Measurements from ENCODE around the gene PPP1R12B. TPM values are rescaled to one million over a fixed set of nuclear protein-coding genes. Genes with fewer than 3 reads are reported as not detected.
"Not testable (repeated sequence)": the region's sequence is repeated elsewhere in the genome, so short reads cannot be mapped to it uniquely, and the experiment has no call there.

Gene PPP1R12B
- polyA plus RNA-seq, 4 donors, result 15.9 to 27.4 (median 24.2) TPM

- DNase-seq (ENCODE audit: low read depth in 4 of 4, low spot score in 2 of 4), result no peak
Observed at GRCh38 chr1:202624088-202624780, 275.7 kb downstream of the PPP1R12B start.

GRCh38 chr1:202624781-202625108 is 276.2 kb downstream of the PPP1R12B start:
- DNase-seq (ENCODE audit: low read depth in 4 of 4, low spot score in 2 of 4), result no peak

GRCh38 chr1:202625416-202626360 is 277.2 kb downstream of the PPP1R12B start:
- DNase-seq (ENCODE audit: low read depth in 4 of 4, low spot score in 2 of 4), result no peak

- DNase-seq (ENCODE audit: low read depth in 4 of 4, low spot score in 2 of 4), result not testable (repeated sequence)
Observed at GRCh38 chr1:202627036-202627435, 278.5 kb downstream of the PPP1R12B start.

- no peak for DNase-seq (ENCODE audit: low read depth in 4 of 4, low spot score in 2 of 4)
Observed at GRCh38 chr1:202627841-202628565, 279.5 kb downstream of the PPP1R12B start.

GRCh38 chr1:202628646-202629215 is 280.2 kb downstream of the PPP1R12B start:
- no peak for DNase-seq (ENCODE audit: low read depth in 4 of 4, low spot score in 2 of 4)

- DNase-seq (ENCODE audit: low read depth in 4 of 4, low spot score in 2 of 4), result not testable (repeated sequence)
Observed at GRCh38 chr1:202629257-202629811, 280.8 kb downstream of the PPP1R12B start.

GRCh38 chr1:202630096-202630495 is 281.6 kb downstream of the PPP1R12B start:
- not testable (repeated sequence) for DNase-seq (ENCODE audit: low read depth in 4 of 4, low spot score in 2 of 4)

GRCh38 chr1:202630541-202630940 is 282.0 kb downstream of the PPP1R12B start:
- DNase-seq (ENCODE audit: low read depth in 4 of 4, low spot score in 2 of 4), result no peak

GRCh38 chr1:202631076-202631923 is 282.8 kb downstream of the PPP1R12B start:
- DNase-seq (ENCODE audit: low read depth in 4 of 4, low spot score in 2 of 4), result no peak

- DNase-seq (ENCODE audit: low read depth in 4 of 4, low spot score in 2 of 4), result no peak
Observed at GRCh38 chr1:202632241-202632640, 283.7 kb downstream of the PPP1R12B start.

- DNase-seq (ENCODE audit: low read depth in 4 of 4, low spot score in 2 of 4), result not testable (repeated sequence)
Observed at GRCh38 chr1:202636171-202636570, 287.7 kb downstream of the PPP1R12B start.

GRCh38 chr1:202637321-202638018 is 289.0 kb downstream of the PPP1R12B start:
- DNase-seq (ENCODE audit: low read depth in 4 of 4, low spot score in 2 of 4), result not testable (repeated sequence)

- no peak for DNase-seq (ENCODE audit: low read depth in 4 of 4, low spot score in 2 of 4)
Observed at GRCh38 chr1:202638019-202638700, 289.7 kb downstream of the PPP1R12B start.

- not testable (repeated sequence) for DNase-seq (ENCODE audit: low read depth in 4 of 4, low spot score in 2 of 4)
Observed at GRCh38 chr1:202638701-202639305, 290.3 kb downstream of the PPP1R12B start.

- no peak for DNase-seq (ENCODE audit: low read depth in 4 of 4, low spot score in 2 of 4)
Observed at GRCh38 chr1:202639500-202639899, 291.0 kb downstream of the PPP1R12B start.

- no peak for DNase-seq (ENCODE audit: low read depth in 4 of 4, low spot score in 2 of 4)
Observed at GRCh38 chr1:202642212-202642611, 293.7 kb downstream of the PPP1R12B start.

Data from left renal cortex interstitium (tissue), 4 donors.